ENCODE data around the gene NOP9.
A peak's percentile ranks its signal among the peaks of the same experiment; 100 is the strongest.

DNA sequence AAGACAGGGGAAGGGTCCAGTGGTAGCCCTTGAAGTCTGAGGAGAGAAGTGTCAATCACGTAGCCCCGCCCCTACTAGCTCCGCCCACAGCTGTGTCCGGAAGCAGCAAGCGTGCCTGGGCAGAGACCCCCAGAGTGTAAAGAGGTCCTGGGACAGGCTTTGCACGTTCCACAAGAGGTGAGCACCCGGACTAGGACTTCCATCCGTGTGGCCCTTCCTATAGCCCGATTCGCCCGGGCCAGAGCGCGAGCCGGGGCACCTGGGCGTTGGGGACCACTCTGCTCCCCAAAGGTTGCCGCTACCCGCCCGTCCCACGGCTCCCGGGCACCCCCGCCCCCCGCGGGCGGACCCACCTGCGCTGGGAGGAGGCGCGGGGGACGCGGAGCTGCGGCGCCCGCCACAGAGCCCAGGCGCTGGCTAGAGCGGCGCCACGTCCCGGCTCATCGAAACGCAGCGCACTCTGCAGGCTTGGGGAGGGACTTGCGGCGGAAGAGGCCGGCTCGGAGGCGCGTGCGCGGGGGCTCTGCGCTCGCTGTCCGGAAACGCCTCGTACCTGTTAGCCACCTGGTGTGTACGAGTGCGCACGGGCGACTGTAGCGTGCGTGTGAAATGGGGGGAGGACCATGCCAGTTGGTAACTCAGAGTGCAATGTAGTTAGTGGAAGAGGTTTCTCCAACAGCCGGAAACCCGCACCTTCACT, 28.4 kb upstream of the NOP9 start, which contains the start of gene RABGGTA:
- TF ChIP-seq, protein P1, sequence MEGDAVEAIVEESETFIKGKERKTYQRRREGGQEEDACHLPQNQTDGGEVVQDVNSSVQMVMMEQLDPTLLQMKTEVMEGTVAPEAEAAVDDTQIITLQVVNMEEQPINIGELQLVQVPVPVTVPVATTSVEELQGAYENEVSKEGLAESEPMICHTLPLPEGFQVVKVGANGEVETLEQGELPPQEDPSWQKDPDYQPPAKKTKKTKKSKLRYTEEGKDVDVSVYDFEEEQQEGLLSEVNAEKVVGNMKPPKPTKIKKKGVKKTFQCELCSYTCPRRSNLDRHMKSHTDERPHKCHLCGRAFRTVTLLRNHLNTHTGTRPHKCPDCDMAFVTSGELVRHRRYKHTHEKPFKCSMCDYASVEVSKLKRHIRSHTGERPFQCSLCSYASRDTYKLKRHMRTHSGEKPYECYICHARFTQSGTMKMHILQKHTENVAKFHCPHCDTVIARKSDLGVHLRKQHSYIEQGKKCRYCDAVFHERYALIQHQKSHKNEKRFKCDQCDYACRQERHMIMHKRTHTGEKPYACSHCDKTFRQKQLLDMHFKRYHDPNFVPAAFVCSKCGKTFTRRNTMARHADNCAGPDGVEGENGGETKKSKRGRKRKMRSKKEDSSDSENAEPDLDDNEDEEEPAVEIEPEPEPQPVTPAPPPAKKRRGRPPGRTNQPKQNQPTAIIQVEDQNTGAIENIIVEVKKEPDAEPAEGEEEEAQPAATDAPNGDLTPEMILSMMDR (IDR thresholded peaks at IDR 0.05; ENCODE audit: borderline replicate concordance, extremely low read depth, low read length, poor library complexity, severe bottlenecking), result peak; percentile 91
- no peak for TF ChIP-seq EZH2 (IDR thresholded peaks at IDR 0.05; ENCODE audit: borderline replicate concordance, low read depth, low read length, severe bottlenecking)
